ENCODE measurements around the gene CD6.
"Not testable (repeated sequence)": the region's sequence is repeated elsewhere in the genome, so short reads cannot be mapped to it uniquely, and the experiment has no call there.

Gene CD6

GRCh38 chr11:60951904-60952741 is 19.4 kb upstream of the CD6 start, which contains the start of gene SLC15A3:
SLC15A3 (minus strand) TSS chr11:60952176; CDS start chr11:60951551, 625 bp downstream.
- no peak for DNase-seq (ENCODE audit: low read depth in 1 of 2, low spot score in 1 of 2)

- no peak for DNase-seq (ENCODE audit: low read depth in 1 of 2, low spot score in 1 of 2)
These were observed 18.7 kb upstream of the CD6 start for GRCh38 chr11:60952742-60953170.

- DNase-seq (ENCODE audit: low read depth in 1 of 2, low spot score in 1 of 2) = no peak
These were observed 17.7 kb upstream of the CD6 start for GRCh38 chr11:60953781-60954180.

GRCh38 chr11:60954421-60954820 is 17.1 kb upstream of the CD6 start:
- no peak for DNase-seq (ENCODE audit: low read depth in 1 of 2, low spot score in 1 of 2)

GRCh38 chr11:60955571-60955970 is 15.9 kb upstream of the CD6 start:
- DNase-seq (ENCODE audit: low read depth in 1 of 2, low spot score in 1 of 2) = no peak

- no peak for DNase-seq (ENCODE audit: low read depth in 1 of 2, low spot score in 1 of 2)
These were observed 14.3 kb upstream of the CD6 start for GRCh38 chr11:60957188-60957587.

GRCh38 chr11:60959431-60959830 is 12.0 kb upstream of the CD6 start:
- DNase-seq (ENCODE audit: low read depth in 1 of 2, low spot score in 1 of 2) = no peak

- no peak for DNase-seq (ENCODE audit: low read depth in 1 of 2, low spot score in 1 of 2)
These were observed 11.1 kb upstream of the CD6 start for GRCh38 chr11:60960405-60960804.

- DNase-seq (ENCODE audit: low read depth in 1 of 2, low spot score in 1 of 2) = no peak
These were observed 6.7 kb upstream of the CD6 start for GRCh38 chr11:60964801-60965200.

GRCh38 chr11:60966890-60967289 is 4.6 kb upstream of the CD6 start:
- DNase-seq (ENCODE audit: low read depth in 1 of 2, low spot score in 1 of 2) = no peak

GRCh38 chr11:60968223-60968622 is 3.3 kb upstream of the CD6 start:
- DNase-seq (ENCODE audit: low read depth in 1 of 2, low spot score in 1 of 2) = no peak

GRCh38 chr11:60970369-60970774 is 1.1 kb upstream of the CD6 start:
- peak; percentile 65 to 67 for DNase-seq (ENCODE audit: low read depth in 1 of 2, low spot score in 1 of 2)

- no peak for DNase-seq (ENCODE audit: low read depth in 1 of 2, low spot score in 1 of 2)
These were observed 590 bp upstream of the CD6 start for GRCh38 chr11:60970890-60971289.

GRCh38 chr11:60972182-60973030 is 926 bp downstream of the CD6 start:
- DNase-seq (ENCODE audit: low read depth in 1 of 2, low spot score in 1 of 2) = no peak

- no peak for DNase-seq (ENCODE audit: low read depth in 1 of 2, low spot score in 1 of 2)
These were observed 2.2 kb downstream of the CD6 start for GRCh38 chr11:60973699-60974098.

- not testable (repeated sequence) for DNase-seq (ENCODE audit: low read depth in 1 of 2, low spot score in 1 of 2)
These were observed 2.8 kb downstream of the CD6 start for GRCh38 chr11:60974316-60974715.

GRCh38 chr11:60974726-60975125 is 3.2 kb downstream of the CD6 start:
- DNase-seq (ENCODE audit: low read depth in 1 of 2, low spot score in 1 of 2) = no peak

- DNase-seq (ENCODE audit: low read depth in 1 of 2, low spot score in 1 of 2) = no peak
These were observed 5.7 kb downstream of the CD6 start for GRCh38 chr11:60977224-60977623.

- DNase-seq (ENCODE audit: low read depth in 1 of 2, low spot score in 1 of 2) = no peak
These were observed 6.4 kb downstream of the CD6 start for GRCh38 chr11:60977836-60978235.

- DNase-seq (ENCODE audit: low read depth in 1 of 2, low spot score in 1 of 2) = no peak
These were observed 7.3 kb downstream of the CD6 start for GRCh38 chr11:60978546-60979380.

GRCh38 chr11:60981515-60981914 is 10.0 kb downstream of the CD6 start:
- no peak for DNase-seq (ENCODE audit: low read depth in 1 of 2, low spot score in 1 of 2)
